NCI-H2196 treated with DMSO at 0.1 percent for 48 hours (cell line): Measurements from ENCODE around the gene NDUFAF2.

Source experiments
- DNase-seq: peaks from one replicate; lab custom pipeline; 2025; ENCODE audit not compliant: unreplicated experiment; lab: John Stamatoyannopoulos, UW

NDUFAF2 gene

GRCh38 chr5:61115968-61116367 lies 171.0 kb downstream of the NDUFAF2 start:
- no peak for DNase-seq

- DNase-seq, result no peak
Measured at GRCh38 chr5:61119066-61119465, 174.1 kb downstream of the NDUFAF2 start.

GRCh38 chr5:61120534-61120933 lies 175.5 kb downstream of the NDUFAF2 start:
- no peak for DNase-seq

GRCh38 chr5:61123145-61123544 lies 178.1 kb downstream of the NDUFAF2 start:
- no peak for DNase-seq

GRCh38 chr5:61130289-61130688 lies 185.3 kb downstream of the NDUFAF2 start:
- no peak for DNase-seq

- no peak for DNase-seq
Measured at GRCh38 chr5:61132559-61132958, 187.6 kb downstream of the NDUFAF2 start.

GRCh38 chr5:61137835-61138234 lies 192.8 kb downstream of the NDUFAF2 start:
- no peak for DNase-seq

GRCh38 chr5:61139094-61139873 lies 194.3 kb downstream of the NDUFAF2 start:
- no peak for DNase-seq

- no peak for DNase-seq
Measured at GRCh38 chr5:61139931-61140330, 194.9 kb downstream of the NDUFAF2 start.

GRCh38 chr5:61141801-61142200 lies 196.8 kb downstream of the NDUFAF2 start:
- DNase-seq, result no peak

- no peak for DNase-seq
Measured at GRCh38 chr5:61142391-61142790, 197.4 kb downstream of the NDUFAF2 start.

- no peak for DNase-seq
Measured at GRCh38 chr5:61142811-61143210, 197.8 kb downstream of the NDUFAF2 start.

GRCh38 chr5:61148515-61148914 lies 203.5 kb downstream of the NDUFAF2 start:
- DNase-seq, result no peak

- DNase-seq, result no peak
Measured at GRCh38 chr5:61151893-61152292, 206.9 kb downstream of the NDUFAF2 start.

- no peak for DNase-seq
Measured at GRCh38 chr5:61159070-61159469, 214.1 kb downstream of the NDUFAF2 start.

- DNase-seq, result no peak
Measured at GRCh38 chr5:61159836-61160235, 214.8 kb downstream of the NDUFAF2 start.

- no peak for DNase-seq
Measured at GRCh38 chr5:61160497-61160896, 215.5 kb downstream of the NDUFAF2 start.

- DNase-seq, result peak; percentile 24
Measured at GRCh38 chr5:61162010-61162831, 217.2 kb downstream of the NDUFAF2 start, which contains the start of gene SMIM15. Gene SMIM15, minus strand, starts transcription at chr5:61162468. Its CDS starts 2,297 bp downstream, at chr5:61160171.

GRCh38 chr5:61162832-61163567 lies 218.0 kb downstream of the NDUFAF2 start:
- no peak for DNase-seq

- no peak for DNase-seq
Measured at GRCh38 chr5:61163905-61164304, 218.9 kb downstream of the NDUFAF2 start.

GRCh38 chr5:61167382-61167781 lies 222.4 kb downstream of the NDUFAF2 start:
- no peak for DNase-seq
